NT2/D1 (cell line): ENCODE results near the gene NAT14.

Experiments used
- SUZ12 ChIP-seq: IDR thresholded peaks from 2 replicates; pipeline ENCODE4 v1.6.1; 2011; ENCODE audit not compliant: insufficient read length, insufficient read depth; ENCODE audit errors: extremely low read depth
- YY1 ChIP-seq: IDR thresholded peaks from 2 replicates; pipeline ENCODE4 v1.6.1; 2011; ENCODE audit not compliant: insufficient read length, insufficient read depth
- ZNF274 ChIP-seq: IDR thresholded peaks from 2 replicates; pipeline ENCODE4 v1.6.1; 2011; ENCODE audit warnings: mild to moderate bottlenecking, low read depth, low read length

DNA sequence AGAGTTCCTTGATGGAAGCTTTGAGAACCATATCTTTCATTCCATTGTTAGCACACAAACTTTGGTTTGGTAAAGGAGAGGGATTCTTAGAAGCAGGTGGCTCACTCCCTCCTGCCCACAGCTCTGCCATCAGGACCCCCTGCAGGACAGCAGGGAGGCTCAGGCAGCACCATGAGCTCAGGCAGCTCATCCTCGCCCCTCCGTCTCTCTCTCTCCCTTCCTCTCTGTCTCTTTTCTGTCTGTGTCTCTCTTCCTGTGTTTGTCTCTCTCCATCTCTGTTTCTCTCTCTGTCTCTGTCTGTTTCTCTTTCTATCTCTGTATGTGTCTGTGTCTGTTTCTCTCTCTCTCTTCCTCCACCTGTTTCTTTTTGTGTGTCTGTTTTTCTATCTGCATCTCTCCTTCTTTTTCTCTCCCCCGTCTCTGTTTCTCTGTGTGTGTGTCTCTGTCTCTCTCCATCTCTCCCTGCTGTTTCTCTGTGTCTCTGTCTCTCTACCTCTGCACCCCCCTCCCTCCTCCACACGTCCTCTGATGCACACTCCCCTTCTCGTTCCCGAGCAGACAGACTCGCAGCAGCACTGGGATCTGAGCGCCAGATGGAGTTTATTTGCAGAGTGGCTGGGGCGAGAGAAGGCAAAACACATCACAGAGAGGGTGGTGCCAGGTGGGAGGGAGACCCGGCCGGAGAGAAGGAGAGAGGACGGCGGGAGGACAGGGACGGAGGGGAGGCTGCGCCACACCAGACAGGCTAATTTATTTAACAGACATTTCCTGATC lies 43.2 kb downstream of the NAT14 start:
- TF ChIP-seq SUZ12 (no peak), YY1 (no peak), ZNF274 (no peak)
